GM11168 (cell line): ENCODE results near the gene AQR.
"Not testable (repeated sequence)": the region's sequence is repeated elsewhere in the genome, so short reads cannot be mapped to it uniquely, and the experiment has no call there.

ENCODE experiments used
- in situ Hi-C: fragments of 300-500 bp; cut with MboI; formaldehyde crosslinking; loops from one replicate; pipeline ENCODE4 v1.12.0; 2022; ENCODE audit warnings: low sequenced_read_pairs; ENCODE audit not compliant: unreplicated experiment

Gene AQR

GRCh38 chr15:34964277-34964676, 5.3 kb downstream of the AQR start:
- in situ Hi-C loops = no loop called here

- in situ Hi-C loops = no loop called here
Observed at GRCh38 chr15:34953851-34954250, 15.7 kb downstream of the AQR start.

GRCh38 chr15:34952481-34952880, 17.1 kb downstream of the AQR start:
- in situ Hi-C loops = no loop called here

- in situ Hi-C loops = no loop called here
Observed at GRCh38 chr15:34951993-34952392, 17.5 kb downstream of the AQR start.

- in situ Hi-C loops = no loop called here
Observed at GRCh38 chr15:34944936-34945335, 24.6 kb downstream of the AQR start.

- in situ Hi-C loops = no loop called here
Observed at GRCh38 chr15:34943711-34944110, 25.8 kb downstream of the AQR start.

GRCh38 chr15:34943264-34943663, 26.3 kb downstream of the AQR start:
- in situ Hi-C loops = not testable (repeated sequence)

GRCh38 chr15:34942363-34942762, 27.2 kb downstream of the AQR start:
- in situ Hi-C loops = no loop called here

- in situ Hi-C loops = no loop called here
Observed at GRCh38 chr15:34941831-34942230, 27.7 kb downstream of the AQR start.

GRCh38 chr15:34941185-34941698, 28.3 kb downstream of the AQR start:
- in situ Hi-C loops = no loop called here

- in situ Hi-C loops = no loop called here
Observed at GRCh38 chr15:34933432-34933975, 36.0 kb downstream of the AQR start.

- in situ Hi-C loops = not testable (repeated sequence)
Observed at GRCh38 chr15:34928349-34928748, 41.2 kb downstream of the AQR start.

GRCh38 chr15:34927726-34928125, 41.8 kb downstream of the AQR start:
- in situ Hi-C loops = no loop called here

GRCh38 chr15:34914317-34914716, 55.2 kb downstream of the AQR start:
- in situ Hi-C loops = loop anchor here (25.0 kb wide), 1 partner anchor 302 kb away; no protein-coding TSS in a partner anchor

- in situ Hi-C loops = loop anchor here (25.0 kb wide), 1 partner anchor 293 kb away; no protein-coding TSS in a partner anchor
Observed at GRCh38 chr15:34905047-34905446, 64.5 kb downstream of the AQR start.

GRCh38 chr15:34904527-34904926, 65.0 kb downstream of the AQR start:
- in situ Hi-C loops = loop anchor here (25.0 kb wide), 1 partner anchor 292 kb away; no protein-coding TSS in a partner anchor

GRCh38 chr15:34900748-34901147, 68.8 kb downstream of the AQR start:
- in situ Hi-C loops = loop anchor here (25.0 kb wide), 1 partner anchor 288 kb away; no protein-coding TSS in a partner anchor

- in situ Hi-C loops = no loop called here
Observed at GRCh38 chr15:34896183-34896582, 73.4 kb downstream of the AQR start.

- in situ Hi-C loops = no loop called here
Observed at GRCh38 chr15:34893967-34894366, 75.6 kb downstream of the AQR start.

GRCh38 chr15:34892963-34893591, 76.5 kb downstream of the AQR start:
- in situ Hi-C loops = no loop called here

- in situ Hi-C loops = no loop called here
Observed at GRCh38 chr15:34890424-34890823, 79.1 kb downstream of the AQR start.

- in situ Hi-C loops = no loop called here
Observed at GRCh38 chr15:34889476-34889875, 80.1 kb downstream of the AQR start.
